ENCODE data around the gene EPS15.

DNA sequence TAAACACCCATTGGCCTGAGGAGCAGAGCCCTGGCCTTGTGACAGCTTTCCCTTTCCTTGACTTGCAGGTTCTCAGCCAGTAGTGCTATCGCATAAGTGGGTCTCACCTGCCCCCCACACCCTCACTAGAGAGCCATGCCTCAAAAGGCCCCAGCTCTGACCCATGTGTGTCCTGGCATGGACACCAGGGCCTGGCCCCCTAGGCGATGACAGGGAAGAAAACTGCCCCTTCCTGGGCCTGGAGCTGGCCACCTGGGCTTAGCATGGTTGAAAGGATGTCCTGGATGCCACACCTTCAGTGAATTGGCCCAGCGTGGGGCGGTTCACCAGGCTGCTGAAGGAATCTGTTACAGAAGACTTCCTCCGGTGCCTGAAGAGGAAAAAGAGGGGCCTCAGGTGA lies 207.2 kb downstream of the EPS15 start:
- TF ChIP-seq, protein P1, sequence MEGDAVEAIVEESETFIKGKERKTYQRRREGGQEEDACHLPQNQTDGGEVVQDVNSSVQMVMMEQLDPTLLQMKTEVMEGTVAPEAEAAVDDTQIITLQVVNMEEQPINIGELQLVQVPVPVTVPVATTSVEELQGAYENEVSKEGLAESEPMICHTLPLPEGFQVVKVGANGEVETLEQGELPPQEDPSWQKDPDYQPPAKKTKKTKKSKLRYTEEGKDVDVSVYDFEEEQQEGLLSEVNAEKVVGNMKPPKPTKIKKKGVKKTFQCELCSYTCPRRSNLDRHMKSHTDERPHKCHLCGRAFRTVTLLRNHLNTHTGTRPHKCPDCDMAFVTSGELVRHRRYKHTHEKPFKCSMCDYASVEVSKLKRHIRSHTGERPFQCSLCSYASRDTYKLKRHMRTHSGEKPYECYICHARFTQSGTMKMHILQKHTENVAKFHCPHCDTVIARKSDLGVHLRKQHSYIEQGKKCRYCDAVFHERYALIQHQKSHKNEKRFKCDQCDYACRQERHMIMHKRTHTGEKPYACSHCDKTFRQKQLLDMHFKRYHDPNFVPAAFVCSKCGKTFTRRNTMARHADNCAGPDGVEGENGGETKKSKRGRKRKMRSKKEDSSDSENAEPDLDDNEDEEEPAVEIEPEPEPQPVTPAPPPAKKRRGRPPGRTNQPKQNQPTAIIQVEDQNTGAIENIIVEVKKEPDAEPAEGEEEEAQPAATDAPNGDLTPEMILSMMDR (conservative IDR thresholded peaks at IDR 0.05; ENCODE audit: low read depth, low read length) = no peak
- no peak for TF ChIP-seq EZH2phosphoT487 (IDR thresholded peaks at IDR 0.05; ENCODE audit: borderline replicate concordance, low read length)
